HG02571 (cell line): ENCODE results near the gene HCCS.
A peak's percentile ranks its signal among the peaks of the same experiment; 100 is the strongest.
"Not testable (repeated sequence)": the region's sequence is repeated elsewhere in the genome, so short reads cannot be mapped to it uniquely, and the experiment has no call there.

Source experiments
- ATAC-seq: cut with Tn5 transposase; IDR thresholded peaks from one replicate; pipeline ENCODE4 v1.9.1; 2021; ENCODE audit warnings: mild to moderate bottlenecking, moderate library complexity; ENCODE audit not compliant: unreplicated experiment

The HCCS gene

DNA sequence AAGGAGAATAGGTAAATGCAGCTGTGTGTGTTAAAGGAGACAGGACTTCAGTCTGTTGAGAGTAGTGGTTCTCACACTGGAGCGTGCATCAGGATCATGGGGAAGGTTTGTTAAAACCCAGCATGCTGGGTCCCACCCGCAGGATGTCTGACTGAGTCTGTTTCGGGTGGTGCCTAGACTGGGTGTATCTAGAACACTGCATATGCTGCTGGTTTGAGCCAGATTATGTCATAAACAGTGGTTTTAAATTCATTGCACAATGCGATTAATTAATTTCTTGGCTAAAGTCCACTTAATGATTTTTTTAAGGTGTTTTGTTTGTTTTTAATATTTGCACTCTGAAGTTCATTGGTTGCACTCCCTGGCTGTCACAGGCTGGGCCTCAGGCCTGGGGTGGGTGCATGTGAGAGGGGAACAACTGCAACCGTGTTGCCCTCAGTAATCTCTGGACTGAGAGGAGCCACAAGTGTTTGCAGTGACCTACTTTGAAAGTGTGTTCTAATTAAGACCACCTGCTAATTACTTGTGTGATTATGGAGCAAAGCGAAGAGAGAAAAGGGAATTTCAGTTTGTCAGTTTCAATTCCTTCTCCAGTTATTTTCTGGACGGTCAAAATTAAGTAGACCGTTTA, 8.3 kb downstream of the HCCS start:
- no peak for ATAC-seq

DNA sequence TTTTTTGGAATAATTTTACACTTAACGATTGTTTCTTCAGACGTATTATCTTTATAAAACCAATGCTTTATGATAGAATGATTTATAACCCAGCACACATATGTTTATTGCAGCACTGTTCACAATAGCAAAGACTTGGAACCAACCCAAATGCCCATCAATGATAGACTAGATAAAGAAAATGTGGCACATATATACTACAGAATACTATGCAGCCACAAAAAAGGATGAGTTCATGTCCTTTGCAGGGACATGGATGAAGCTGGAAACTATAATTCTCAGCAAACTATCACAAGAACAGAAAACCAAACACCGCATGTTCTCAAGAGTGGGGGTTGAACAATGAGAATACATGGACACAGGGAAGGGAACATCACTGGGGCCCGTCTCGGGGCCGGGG, 12.0 kb downstream of the HCCS start:
- ATAC-seq, result not testable (repeated sequence)

DNA sequence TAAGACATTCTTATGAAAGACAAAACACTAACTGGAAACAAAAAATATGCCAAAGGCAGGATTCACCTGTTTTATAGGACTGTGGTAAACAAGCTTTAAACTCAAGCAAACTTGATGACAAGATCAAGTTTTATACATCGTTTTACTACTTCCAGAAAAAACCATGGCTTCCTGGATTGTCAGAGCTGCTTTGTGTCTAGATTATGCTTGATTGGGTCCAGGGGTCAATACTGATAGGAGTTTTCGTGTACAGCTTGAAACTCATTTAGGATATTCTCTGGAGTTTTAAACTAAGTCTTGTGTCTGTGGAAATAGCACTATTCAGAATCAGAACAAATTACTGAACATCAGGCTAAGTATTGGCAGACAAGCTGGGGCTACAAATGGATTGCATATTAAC, 13.0 kb downstream of the HCCS start:
- no peak for ATAC-seq

DNA sequence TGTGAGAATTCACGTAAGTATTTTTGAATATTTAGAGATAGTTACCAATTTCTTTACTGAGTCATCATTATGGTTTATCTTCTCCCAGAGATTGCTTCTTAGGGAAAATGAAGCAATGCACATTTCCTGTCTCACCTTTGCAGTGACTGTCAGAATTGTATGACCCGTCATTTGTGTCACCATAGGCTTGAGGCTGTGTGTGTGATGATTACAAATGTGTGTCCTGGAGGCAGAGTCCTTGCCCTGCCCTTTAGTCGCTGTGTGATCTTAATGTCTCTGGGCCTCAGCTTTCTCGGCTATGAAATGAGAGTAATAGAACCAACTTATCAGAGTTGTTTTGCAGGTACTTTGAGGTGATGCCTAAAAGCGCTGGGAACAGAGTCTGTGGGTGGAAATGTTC, 13.9 kb downstream of the HCCS start:
- no peak for ATAC-seq

DNA sequence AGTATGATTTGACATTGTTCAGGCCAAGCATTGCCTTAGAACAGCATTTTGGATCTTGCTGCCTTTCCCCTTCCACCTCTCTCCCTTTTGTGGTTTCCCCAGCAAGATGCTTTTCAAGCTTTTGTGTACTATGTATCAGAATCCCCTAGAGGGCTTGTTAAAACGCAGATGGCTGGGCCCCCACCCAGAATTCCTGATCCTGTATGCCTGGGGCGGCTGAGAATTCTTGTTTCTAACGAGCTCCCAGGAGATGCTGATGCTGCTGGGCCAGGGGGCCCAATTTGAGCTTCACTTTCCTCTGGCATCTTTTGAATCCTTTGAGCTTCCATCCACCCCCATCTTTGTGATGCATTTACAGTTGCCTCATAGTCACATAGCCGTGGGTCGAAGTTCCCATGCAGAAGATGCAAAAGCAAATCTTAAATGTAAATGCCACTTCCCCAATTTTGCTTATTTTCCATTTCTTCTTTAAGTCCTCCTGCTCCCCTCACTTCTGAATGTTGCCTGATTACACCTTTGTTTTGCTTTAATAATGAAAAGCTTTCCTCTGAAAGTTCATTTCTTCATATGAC, 18.5 kb downstream of the HCCS start:
- ATAC-seq, result no peak

DNA sequence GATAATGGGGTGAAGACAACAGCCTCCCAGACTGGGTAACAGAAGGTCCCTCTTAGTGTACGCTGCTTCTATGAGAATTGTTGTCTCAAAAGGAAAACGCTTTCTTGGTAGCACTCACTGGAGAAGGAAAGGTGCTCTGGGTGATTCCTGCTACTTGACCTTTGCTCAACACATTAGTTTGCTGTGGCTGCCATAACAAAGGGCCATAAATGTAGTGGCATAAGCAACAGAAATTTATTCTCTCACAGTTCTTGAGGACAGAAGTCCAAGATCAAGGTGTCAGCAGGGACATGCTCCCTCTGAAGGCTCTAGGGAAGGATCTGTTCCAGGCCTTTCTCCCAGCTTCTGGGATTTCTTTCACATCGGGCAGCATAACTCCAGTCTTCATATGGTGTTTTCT, 19.0 kb downstream of the HCCS start:
- no peak for ATAC-seq

DNA sequence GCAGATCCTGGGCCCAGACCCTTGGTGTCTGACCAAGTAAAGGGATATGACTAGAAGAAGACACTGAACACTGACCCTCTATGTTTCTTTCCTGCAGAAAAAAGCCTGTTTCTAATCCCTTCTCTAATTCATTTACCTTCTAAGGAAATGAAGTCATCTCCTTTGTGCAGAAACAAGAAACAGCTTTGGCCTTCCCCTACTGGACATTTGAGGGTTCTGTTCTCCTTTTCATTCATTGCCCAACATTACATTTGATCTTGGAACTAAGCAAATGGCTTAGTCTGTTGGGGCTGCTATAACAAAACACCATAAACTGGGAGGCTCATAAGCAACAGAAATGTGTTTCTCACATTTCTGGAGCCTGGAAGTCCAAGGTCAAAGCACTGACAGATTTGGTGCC, 20.0 kb downstream of the HCCS start:
- ATAC-seq, result no peak

DNA sequence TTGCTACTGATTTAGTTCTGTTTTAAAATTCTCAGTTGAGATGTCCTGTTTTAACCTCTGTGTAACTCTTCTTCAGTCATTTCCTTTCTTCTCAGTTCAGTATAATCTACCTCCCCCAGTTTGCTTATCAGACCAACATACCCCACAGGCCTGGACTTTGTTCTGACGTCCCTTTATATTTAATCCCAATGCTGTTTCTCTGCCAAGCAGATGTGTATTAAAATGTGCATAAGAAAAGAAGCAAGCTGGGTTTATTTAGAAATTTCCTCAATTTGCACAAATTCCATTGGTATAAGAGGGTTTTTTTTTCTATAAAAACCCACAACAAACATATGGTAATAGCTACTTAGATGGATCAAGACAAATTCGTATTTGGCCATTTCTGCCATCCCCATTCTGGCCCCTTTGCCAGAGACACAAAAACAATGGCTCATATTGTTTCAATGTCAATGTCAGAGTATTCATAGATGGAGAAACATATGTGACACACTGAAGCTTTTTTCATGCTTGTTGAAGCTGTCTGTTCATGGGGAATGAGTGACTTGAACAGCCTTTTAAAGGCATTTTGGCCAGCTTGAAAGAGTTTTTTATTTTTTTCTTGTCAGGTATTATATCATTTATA, 24.5 kb downstream of the HCCS start:
- no peak for ATAC-seq

DNA sequence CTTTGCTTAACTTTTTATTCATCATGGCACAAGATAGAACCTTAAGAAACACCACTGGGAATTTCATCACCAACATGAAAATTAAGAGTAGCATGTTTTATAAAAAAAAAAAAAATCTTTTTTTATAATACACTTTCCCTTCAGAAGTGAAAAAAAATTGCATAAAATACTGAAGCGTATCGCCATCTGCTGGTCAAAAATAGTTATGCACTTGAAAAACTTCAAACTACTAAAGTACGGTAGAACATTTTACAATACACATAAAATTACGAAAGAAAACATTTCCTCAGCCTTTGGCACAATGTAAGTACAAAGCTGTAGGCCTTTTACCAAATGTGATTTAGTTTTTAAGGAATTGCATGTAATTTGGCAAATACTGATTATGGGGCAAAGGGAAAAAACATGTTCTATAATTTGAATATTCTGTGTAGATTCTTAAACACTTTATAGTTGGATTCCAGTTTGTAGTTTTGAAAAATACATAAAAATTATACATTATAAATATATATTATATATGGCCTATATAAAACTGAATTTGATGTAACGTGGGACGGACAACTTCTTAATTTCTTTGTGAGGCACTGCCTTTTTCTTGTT, 26.5 kb downstream of the HCCS start:
- ATAC-seq, result no peak

DNA sequence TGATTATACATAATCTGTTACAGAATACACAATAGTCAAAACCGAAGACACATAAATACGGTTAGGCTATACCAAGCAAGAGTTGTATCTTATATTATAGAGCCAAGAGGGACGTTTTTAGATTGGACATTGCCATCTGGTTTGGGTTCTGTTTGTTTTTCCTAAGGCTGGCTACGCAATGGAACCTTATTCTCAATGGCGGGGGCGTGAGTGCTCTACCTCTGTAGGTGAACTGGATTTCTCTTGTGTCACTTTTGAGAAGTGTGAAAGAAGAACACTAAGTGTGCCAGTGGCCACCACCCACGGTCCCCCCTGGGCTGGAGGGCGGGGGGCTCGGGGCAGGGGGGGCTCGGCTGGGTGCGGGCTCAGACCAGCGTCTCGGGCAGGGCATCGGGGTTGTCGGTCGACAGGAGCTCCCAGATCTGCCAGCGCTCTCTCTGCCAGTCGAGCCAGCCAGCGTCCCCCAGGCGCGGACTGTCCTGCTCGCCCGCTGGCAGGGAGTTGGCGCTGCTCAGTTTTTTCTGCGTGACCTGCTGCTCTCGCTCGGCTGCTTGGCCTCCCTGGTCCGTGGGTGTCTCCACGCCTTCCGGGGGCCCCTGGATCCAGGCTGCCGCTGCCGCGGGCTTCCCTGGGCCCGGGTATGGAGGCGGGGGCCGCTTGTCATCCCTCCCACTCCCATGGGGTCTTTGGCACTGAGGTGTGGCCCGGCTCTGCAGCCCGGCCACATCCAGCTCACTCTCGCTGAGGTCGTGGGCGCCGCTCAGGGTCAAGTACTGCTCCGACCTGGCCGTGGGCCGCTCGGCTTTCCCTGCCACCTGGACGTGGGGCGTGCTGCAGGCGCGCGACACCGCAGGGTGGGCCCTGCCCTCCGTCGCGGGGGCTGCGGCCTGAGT, 27.6 kb downstream of the HCCS start:
- ATAC-seq, result no peak

DNA sequence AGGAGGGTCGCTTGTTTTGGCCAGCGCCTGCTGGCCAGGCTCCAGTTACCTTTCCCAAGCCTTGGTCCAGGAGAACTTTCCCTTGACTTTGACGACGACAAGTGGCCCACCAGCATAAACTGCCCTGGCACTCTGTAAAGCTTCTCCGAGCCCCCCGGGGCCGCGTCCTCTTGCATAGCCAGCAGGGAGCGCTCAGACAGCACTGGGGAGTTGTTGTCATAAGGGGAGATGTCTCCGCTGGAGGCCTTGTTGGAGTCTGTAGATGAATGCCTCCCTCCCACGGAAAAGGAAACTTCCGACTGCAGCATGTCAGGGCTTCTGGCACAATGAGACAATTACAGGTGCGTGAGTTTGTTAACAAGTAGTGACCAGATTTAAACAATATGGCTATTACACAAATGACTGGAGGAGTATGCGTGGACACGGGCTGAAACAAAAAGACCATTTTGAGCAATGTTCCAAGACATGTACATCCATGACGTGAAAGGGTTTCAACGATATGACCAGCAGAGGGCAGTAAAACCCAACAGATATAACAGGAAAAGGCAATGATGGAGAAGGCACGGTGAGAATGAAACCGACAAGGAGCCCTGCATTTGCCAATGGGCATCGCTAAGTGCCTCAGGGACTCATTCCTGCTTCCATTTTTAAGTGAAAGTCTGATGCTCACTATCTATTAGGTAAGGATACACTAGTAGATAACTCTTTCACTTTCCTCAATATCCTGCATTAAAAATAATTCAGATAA, 33.0 kb downstream of the HCCS start:
- ATAC-seq, result peak; percentile 75

DNA sequence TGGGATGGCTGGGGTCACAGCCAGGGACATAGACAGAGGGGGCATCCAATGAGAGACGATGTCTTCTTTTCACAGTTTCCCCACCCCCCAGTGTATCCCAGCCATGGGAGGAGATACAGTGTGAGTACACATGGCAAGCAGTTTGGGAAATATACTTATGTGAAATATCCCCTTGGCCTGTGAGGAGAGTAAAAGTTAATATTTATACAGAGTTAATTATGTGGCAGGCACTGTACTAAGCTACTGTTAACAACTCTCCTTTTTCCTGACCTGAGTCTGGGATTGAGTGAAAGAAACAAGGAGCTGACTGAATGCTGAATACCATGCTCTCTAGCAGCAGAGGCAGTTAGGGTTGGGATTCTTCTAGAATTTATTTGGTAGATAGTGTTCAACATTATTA, 35.3 kb downstream of the HCCS start:
- no peak for ATAC-seq

DNA sequence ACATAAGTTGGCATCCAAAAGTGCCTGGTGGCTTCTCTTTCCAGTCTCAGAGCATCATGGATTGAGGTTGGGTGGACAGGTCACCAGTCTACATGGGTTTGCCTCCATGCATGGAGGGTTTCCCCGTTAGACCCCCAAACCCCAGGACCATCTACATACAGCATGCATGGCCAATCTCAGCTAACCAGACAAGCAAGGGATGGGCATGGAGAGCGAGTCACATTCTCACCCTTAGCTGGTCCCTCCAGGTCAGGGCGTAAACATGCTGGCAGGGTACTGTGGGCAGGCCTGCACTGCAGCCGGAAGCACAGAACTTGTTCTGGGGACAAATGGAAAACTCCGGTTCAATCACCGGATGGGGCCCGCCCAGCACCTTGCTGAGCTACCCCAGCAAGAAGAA, 37.3 kb downstream of the HCCS start:
- ATAC-seq, result no peak

DNA sequence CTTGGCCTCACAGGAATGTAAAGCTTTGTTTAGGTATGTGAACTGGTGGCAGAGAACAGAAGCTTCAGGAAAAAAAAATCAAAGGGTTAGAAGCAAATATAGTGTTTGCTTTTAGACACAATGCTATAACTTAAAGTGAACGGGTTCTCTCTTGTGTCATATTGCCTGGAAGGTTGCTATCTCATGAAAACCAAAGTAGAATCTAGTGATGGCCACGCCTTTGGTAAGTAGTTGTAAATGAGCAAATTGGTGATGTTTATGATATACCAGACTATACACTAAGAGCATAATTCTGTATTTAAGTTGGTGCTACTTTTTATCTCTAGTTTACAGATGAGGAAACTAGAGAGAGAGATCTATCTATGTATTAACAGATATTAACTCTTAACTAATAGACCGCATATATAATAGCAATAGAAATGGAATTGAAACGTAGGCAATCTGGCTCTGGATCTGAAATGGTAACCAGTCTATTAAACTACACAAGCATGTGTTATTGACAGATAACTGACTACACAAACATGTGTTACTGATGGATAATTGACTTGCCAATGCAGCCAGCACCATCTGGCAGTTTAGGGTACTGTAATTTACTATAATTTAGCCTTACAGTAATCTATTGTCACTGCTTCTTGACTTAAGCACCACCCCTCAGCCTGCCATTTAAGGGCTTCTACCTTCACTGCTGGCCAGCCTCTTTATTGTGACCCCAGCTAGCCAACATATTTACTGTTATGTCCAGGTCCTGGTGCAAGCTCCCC, 40.8 kb downstream of the HCCS start:
- no peak for ATAC-seq

DNA sequence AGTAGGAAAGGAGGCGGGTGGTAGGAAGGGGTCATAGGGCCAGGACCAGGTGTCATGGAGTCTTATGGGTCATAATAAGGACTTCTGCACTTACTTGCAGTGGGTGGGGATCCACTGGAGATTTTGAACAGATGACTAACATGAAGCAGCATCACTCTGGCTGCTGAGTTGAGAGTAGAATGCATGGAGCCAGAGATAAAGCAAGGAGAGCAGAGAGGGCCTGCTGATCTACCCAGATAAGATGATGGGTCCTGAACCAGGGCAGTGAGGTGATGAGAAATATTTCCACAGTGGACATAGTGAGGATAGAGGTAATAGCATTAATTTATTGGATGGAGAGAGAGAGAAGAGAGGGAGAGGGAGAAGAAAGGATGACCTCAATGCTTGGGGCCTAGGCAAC, 48.0 kb downstream of the HCCS start:
- ATAC-seq, result no peak

DNA sequence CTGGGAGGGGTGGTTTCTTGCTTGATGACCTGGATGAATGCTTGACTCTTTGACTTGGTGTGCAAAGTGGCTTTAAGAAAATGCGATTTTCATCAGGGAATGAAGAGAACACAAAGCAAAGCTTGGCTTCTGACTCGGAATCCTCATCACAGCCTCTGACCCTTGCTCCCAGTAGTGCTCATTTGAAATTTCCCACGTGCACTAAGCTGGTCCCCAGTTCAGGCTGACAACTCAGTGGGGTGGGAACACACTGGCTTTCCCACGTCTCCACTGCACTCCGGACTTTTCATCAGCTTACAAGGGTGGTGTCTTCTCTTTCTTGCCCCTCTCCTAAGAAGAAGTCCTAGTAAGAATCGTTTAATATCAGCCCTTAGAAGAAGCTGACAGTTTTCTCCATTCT, 53.3 kb downstream of the HCCS start:
- ATAC-seq, result no peak

DNA sequence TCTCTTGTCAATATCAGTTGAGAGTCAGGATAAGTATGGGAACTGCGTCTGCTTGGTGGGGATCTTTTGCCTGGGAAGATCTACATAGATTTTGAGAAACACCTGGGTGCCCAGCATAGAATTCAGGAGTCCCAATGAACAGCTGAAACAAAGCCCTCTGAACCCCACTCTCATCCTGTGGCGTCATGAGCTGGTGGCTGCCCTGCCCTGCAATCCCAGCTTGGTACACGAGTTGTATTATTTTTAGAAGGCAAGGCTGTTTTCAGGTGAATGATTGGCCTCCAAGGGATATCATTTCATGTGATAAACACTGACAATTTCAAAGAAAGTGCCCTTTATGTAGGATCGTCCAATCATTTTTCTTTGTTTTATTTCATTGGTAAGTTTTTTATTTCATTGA, 60.8 kb downstream of the HCCS start:
- ATAC-seq, result no peak

DNA sequence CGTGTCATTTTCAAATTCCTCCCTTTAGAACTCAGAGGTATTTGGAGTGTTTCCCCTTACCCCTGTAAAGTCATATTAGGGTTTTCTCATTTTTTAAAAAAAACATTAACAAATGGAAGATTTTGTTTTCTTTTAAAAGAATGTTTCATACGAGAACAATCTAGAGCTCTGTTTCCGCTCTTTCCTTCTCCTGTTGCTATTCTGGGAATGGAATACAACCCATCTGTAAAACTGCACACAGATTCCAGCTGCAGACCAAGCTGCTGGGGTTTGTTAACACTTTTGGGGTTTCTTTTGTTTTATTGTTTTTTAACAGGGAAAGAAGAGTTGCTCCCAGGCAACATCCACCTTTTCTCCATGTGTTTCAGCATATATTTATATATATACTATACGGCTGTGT, 61.3 kb downstream of the HCCS start:
- no peak for ATAC-seq
